ENCODE results near the gene RNLS. TPM values are rescaled to one million over a fixed set of nuclear protein-coding genes. Genes with fewer than 3 reads are reported as not detected.
"Not testable (repeated sequence)": the region's sequence is repeated elsewhere in the genome, so short reads cannot be mapped to it uniquely, and the experiment has no call there.

The RNLS gene
- total RNA-seq, 1 donor from 2014 or later, result 8.7 TPM

GRCh38 chr10:88361494-88361893 is 221.6 kb downstream of the RNLS start:
- TF ChIP-seq CTCF (IDR thresholded peaks at IDR 0.05; ENCODE audit: insufficient read depth, low read length, severe bottlenecking), result no peak
- no peaks in the 10 kb centered on the region for H3K36me3 ChIP-seq (ENCODE audit: control insufficient read depth, insufficient read depth, low read length)
- no peak for FAIRE-seq
- no peak for DNase-seq (ENCODE audit: low read depth)
- H3K4me3 ChIP-seq (ENCODE audit: low read depth, low read length), result no peak overlapping the region
- no peaks in the 10 kb centered on the region for H3K27me3 ChIP-seq (ENCODE audit: control insufficient read depth, insufficient read depth, low read length)

GRCh38 chr10:88355750-88356149 is 227.4 kb downstream of the RNLS start:
- not testable (repeated sequence) for H3K36me3 ChIP-seq (ENCODE audit: control insufficient read depth, insufficient read depth, low read length); FAIRE-seq; H3K4me3 ChIP-seq (ENCODE audit: low read depth, low read length); H3K27me3 ChIP-seq (ENCODE audit: control insufficient read depth, insufficient read depth, low read length); DNase-seq (ENCODE audit: low read depth)

- Histone ChIP-seq H3K4me3 (ENCODE audit: low read depth, low read length) (no peak overlapping the region), H3K36me3 (ENCODE audit: control insufficient read depth, insufficient read depth, low read length) (no peaks in the 10 kb centered on the region), H3K27me3 (ENCODE audit: control insufficient read depth, insufficient read depth, low read length) (no peaks in the 10 kb centered on the region)
- TF ChIP-seq CTCF (IDR thresholded peaks at IDR 0.05; ENCODE audit: insufficient read depth, low read length, severe bottlenecking), result no peak
- no peak for DNase-seq (ENCODE audit: low read depth)
- FAIRE-seq, result no peak
Observed at GRCh38 chr10:88347597-88348304, 235.4 kb downstream of the RNLS start.

GRCh38 chr10:88347022-88347421 is 236.1 kb downstream of the RNLS start:
- peak; percentile 64 for FAIRE-seq
- TF ChIP-seq CTCF (IDR thresholded peaks at IDR 0.05; ENCODE audit: insufficient read depth, low read length, severe bottlenecking), result no peak
- DNase-seq (ENCODE audit: low read depth), result no peak
- Histone ChIP-seq H3K27me3 (ENCODE audit: control insufficient read depth, insufficient read depth, low read length) (no peaks in the 10 kb centered on the region), H3K36me3 (ENCODE audit: control insufficient read depth, insufficient read depth, low read length) (no peaks in the 10 kb centered on the region), H3K4me3 (ENCODE audit: low read depth, low read length) (no peak overlapping the region)

- TF ChIP-seq CTCF (IDR thresholded peaks at IDR 0.05; ENCODE audit: insufficient read depth, low read length, severe bottlenecking), result no peak
- H3K36me3 ChIP-seq (ENCODE audit: control insufficient read depth, insufficient read depth, low read length), result no peaks in the 10 kb centered on the region
- H3K27me3 ChIP-seq (ENCODE audit: control insufficient read depth, insufficient read depth, low read length), result no peaks in the 10 kb centered on the region
- no peak overlapping the region for H3K4me3 ChIP-seq (ENCODE audit: low read depth, low read length)
- FAIRE-seq, result peak; percentile 81
- DNase-seq (ENCODE audit: low read depth), result no peak
Observed at GRCh38 chr10:88346144-88346977, 236.8 kb downstream of the RNLS start.

- FAIRE-seq (no peak), DNase-seq (ENCODE audit: low read depth) (no peak)
- Histone ChIP-seq H3K36me3 (ENCODE audit: control insufficient read depth, insufficient read depth, low read length) (no peaks in the 10 kb centered on the region), H3K4me3 (ENCODE audit: low read depth, low read length) (no peak overlapping the region), H3K27me3 (ENCODE audit: control insufficient read depth, insufficient read depth, low read length) (no peaks in the 10 kb centered on the region)
- no peak for TF ChIP-seq CTCF (IDR thresholded peaks at IDR 0.05; ENCODE audit: insufficient read depth, low read length, severe bottlenecking)
Observed at GRCh38 chr10:88343761-88344484, 239.2 kb downstream of the RNLS start.
